Vagina (tissue), 2 donors: Measurements from ENCODE around the gene SYNJ1.

Experiments used
- CTCF ChIP-seq, 3 experiments: fragments of 450-650 bp in 2 of 3; fragments of 200-600 bp in 1 of 3; sonication (generic) in 1 of 3; IDR thresholded peaks; one replicate each; pipeline ENCODE4 v1.5.1; 2017 to 2019; ENCODE audit warnings: antibody characterized with exemption in 3 of 3, mild to moderate bottlenecking in 2 of 3, moderate library complexity in 2 of 3
- POLR2A ChIP-seq, 2 donors: fragments of 450-650 bp; IDR thresholded peaks; one replicate each; pipeline ENCODE4 v1.6.1; 2017; ENCODE audit warnings: antibody characterized with exemption in 2 of 2, mild to moderate bottlenecking in 2 of 2, moderate library complexity in 2 of 2
- POLR2AphosphoS5 ChIP-seq, 2 donors: sonication (generic); formaldehyde crosslinking; IDR thresholded peaks; one replicate each; pipeline ENCODE4 v1.9.0; 2017; ENCODE audit warnings: antibody characterized with exemption in 2 of 2, mild to moderate bottlenecking in 2 of 2, low read depth in 1 of 2; ENCODE audit not compliant: insufficient read depth in 1 of 2

GRCh38 chr21:32612999-32613337 is 114.8 kb downstream of the SYNJ1 start:
- TF ChIP-seq POLR2A (IDR thresholded peaks at IDR 0.05) (no peak), CTCF (IDR thresholded peaks at IDR 0.05) (no peak), POLR2AphosphoS5 (IDR thresholded peaks at IDR 0.05; ENCODE audit: insufficient read depth in 1 of 2, low read depth in 1 of 2) (no peak)
